Astrocyte of the spinal cord (primary cell): Measurements from ENCODE around the gene UBXN7.
"Not testable (repeated sequence)": the region's sequence is repeated elsewhere in the genome, so short reads cannot be mapped to it uniquely, and the experiment has no call there.

Experiments
- DNase-seq: peaks from one replicate; pipeline ENCODE4 v3.0.0; 2011; ENCODE audit warnings: low read depth, low spot score
- H3K4me3 ChIP-seq: 2 replicates; pipeline ENCODE4 v1.5.1; 2011; ENCODE audit warnings: low read depth, mild to moderate bottlenecking, low read length, moderate library complexity
- CTCF ChIP-seq: IDR thresholded peaks from 2 replicates; pipeline ENCODE4 v1.5.1; 2012; ENCODE audit warnings: low read depth, mild to moderate bottlenecking, low read length, inconsistent platforms
- in situ Hi-C: cut with HindIII; loops from 2 replicates; pipeline ENCODE4 v1.10.0; 2017; ENCODE audit warnings: low sequenced_read_pairs

Gene UBXN7

DNA sequence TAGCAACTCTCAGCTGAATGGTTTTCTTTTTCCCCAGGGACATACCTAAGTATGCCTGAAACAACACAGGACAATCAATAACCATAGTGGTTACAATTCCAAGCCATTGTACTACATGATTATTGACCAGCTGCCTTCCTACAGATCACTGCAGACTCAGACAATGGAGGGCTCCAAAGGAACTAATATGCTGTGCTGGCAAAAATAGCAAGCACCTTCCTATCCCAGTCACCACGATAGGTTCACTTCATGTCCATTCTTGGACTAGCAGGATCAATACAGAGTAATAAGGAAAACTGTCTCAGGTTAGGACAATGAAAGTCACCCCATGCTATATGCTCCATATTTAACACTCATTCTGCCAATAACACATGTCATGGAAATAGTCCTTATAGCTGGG lies 76.6 kb downstream of the UBXN7 start:
- no peak for TF ChIP-seq CTCF
- H3K4me3 ChIP-seq, result no peak overlapping the region
- in situ Hi-C loops, result no loop called here
- no peak for DNase-seq

DNA sequence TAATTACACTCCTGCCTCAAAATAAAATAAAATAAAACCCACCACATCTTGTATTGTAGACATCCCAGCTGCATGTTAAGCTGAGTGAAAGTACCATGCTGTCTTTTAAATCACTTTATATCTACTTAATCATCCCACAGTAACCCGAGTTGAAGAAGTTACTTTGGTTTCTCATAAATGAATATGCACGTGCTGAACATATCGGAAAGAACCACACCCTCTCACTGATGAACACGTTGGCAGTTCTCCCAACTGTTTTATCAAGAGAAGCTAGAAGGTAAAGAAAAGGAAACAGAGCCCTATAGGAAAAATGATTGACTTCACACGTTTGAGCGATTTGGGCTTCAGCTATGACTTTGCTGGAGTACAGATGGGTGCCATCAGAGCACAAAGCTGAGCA lies 78.1 kb downstream of the UBXN7 start:
- DNase-seq, result no peak
- no peak for TF ChIP-seq CTCF
- in situ Hi-C loops, result no loop called here

DNA sequence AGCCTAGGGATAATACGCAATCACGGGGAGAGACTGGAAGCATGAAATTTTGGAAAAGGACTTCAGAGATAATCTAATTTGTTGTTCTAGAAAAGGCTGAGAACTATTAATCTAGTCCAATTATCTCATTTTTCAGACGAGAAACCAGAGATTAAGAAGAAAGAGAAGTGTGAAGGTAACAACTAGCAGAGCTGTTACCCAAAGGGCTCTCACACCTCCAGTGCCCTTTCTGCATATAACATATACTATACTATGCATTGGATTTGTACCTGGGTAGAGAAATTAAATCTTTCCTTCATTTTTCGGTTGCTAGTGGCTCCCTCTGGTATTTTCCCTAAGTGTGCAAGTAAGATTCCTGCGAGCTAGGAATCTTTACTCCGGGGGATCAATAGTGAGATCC lies 80.7 kb downstream of the UBXN7 start:
- H3K4me3 ChIP-seq, result no peak overlapping the region
- in situ Hi-C loops, result no loop called here
- DNase-seq, result no peak
- TF ChIP-seq CTCF, result no peak

More for the DNA sequence above, 78.1 kb downstream of the UBXN7 start:
- no peak overlapping the region for H3K4me3 ChIP-seq

- no peak for DNase-seq
- no peak for TF ChIP-seq CTCF
- in situ Hi-C loops, result no loop called here
- no peak overlapping the region for H3K4me3 ChIP-seq
These were observed 82.2 kb downstream of the UBXN7 start for GRCh38 chr3:196350067-196350466.

DNA sequence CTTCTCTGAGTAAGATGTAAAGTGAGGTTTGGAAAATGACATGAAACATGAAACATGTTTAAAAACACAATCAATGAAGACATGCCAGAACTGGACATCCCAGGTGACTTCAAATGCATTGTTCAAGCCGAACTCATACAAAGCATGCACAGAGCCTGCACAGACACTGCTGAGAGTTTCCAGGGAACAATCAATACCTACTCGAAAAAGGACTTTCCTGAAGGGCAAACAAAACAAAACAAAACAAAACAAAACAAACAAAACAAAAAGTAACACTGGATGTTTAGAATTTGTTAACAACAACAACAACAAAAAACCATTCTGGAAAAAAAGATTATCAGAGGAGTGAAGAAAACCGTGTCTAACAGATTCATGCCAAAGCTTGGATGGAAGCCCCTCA lies 83.5 kb downstream of the UBXN7 start:
- no peak for DNase-seq
- no peak overlapping the region for H3K4me3 ChIP-seq
- no peak for TF ChIP-seq CTCF
- in situ Hi-C loops, result no loop called here

GRCh38 chr3:196344663-196345062 lies 87.6 kb downstream of the UBXN7 start:
- no peak for DNase-seq
- no peak for TF ChIP-seq CTCF
- H3K4me3 ChIP-seq, result no peak overlapping the region
- in situ Hi-C loops, result no loop called here

- H3K4me3 ChIP-seq, in situ Hi-C loops, DNase-seq: not testable (repeated sequence)
These were observed 88.3 kb downstream of the UBXN7 start for GRCh38 chr3:196343917-196344316.
